GM12878 (cell line): ENCODE measurements around the gene FAM83D. TPM values are rescaled to one million over a fixed set of nuclear protein-coding genes. Genes with fewer than 3 reads are reported as not detected.

Experiments
- ATAC-seq: fragments of 200-7000 bp; cut with Tn5 transposase; 3 replicates; pipeline ENCODE4 v1.9.1; 2020; ENCODE audit warnings: mild to moderate bottlenecking, moderate library complexity
- BruUV-seq: library from RNA; stranded (reverse); fragments of 400-500 nt; replicated peaks from 2 replicates; lab custom pipeline; 2021; lab: Mats Ljungman, UMichigan
- CTCF ChIA-PET: fragments of 300-600 bp; sonication (Branson Sonifier 250); formaldehyde crosslinking; extraction: SDS; loops from one replicate; lab custom pipeline; 2021; ENCODE audit warnings: inconsistent platforms; lab: Yijun Ruan, JAX
- POLR2A ChIA-PET: fragments of 350-600 bp; formaldehyde crosslinking; extraction: SDS; loops from one replicate; lab custom pipeline; 2021; ENCODE audit warnings: inconsistent platforms; lab: Charles Lee
- RAD21 ChIA-PET: fragments of 300-600 bp; sonication (Branson Sonifier 250); formaldehyde crosslinking; loops from one replicate; lab custom pipeline; 2023; ENCODE audit warnings: antibody characterized with exemption; ENCODE audit not compliant: unreplicated experiment; lab: Charles Lee
- SMC1A ChIA-PET: fragments of 300-600 bp; sonication (Branson Sonifier 250); formaldehyde crosslinking; loops from one replicate; lab custom pipeline; 2023; ENCODE audit not compliant: unreplicated experiment, uncharacterized antibody; lab: Charles Lee
- DNase-seq: peaks from one replicate; pipeline ENCODE4 v3.0.0-alpha.2; 2011; ENCODE audit warnings: low read depth, low spot score
- FAIRE-seq: peaks from 3 replicates; lab custom pipeline; 2011; peaks lifted over from hg19 to GRCh38; lab: Jason Lieb, UNC
- H2AFZ ChIP-seq: 2 replicates; pipeline ENCODE4 v1.6.0; 2011; ENCODE audit warnings: low read depth, low read length, control low read depth; ENCODE audit not compliant: control insufficient read depth
- H3K27ac ChIP-seq: 2 replicates; pipeline ENCODE4 v1.5.1; 2011; ENCODE audit warnings: control low read depth; ENCODE audit not compliant: control insufficient read depth, insufficient read depth
- H3K27me3 ChIP-seq, 2 experiments: replicated peaks in 1 of 2; 2 replicates each; pipeline versions ENCODE4 v1.6.0 to v1.6.1; 2011; ENCODE audit warnings: low read length in 1 of 2; ENCODE audit not compliant: control insufficient read depth in 2 of 2, insufficient read depth in 2 of 2
- H3K36me3 ChIP-seq, 2 experiments: 2 replicates each; pipeline ENCODE4 v1.5.1; 2011; ENCODE audit warnings: low read length in 1 of 2; ENCODE audit not compliant: control insufficient read depth in 2 of 2, insufficient read depth in 2 of 2
- H3K4me1 ChIP-seq: 2 replicates; pipeline ENCODE4 v1.6.1; 2011; ENCODE audit warnings: mild to moderate bottlenecking, low read length, moderate library complexity, mixed read lengths; ENCODE audit not compliant: control insufficient read depth, insufficient read depth
- H3K4me2 ChIP-seq: 2 replicates; pipeline ENCODE4 v1.6.0; 2011; ENCODE audit warnings: control low read depth; ENCODE audit not compliant: control insufficient read depth, insufficient read depth
- H3K4me3 ChIP-seq: fragments of 200-600 bp; sonication (generic); 2 replicates; pipeline ENCODE4 v1.5.1; 2016
- H3K79me2 ChIP-seq: 2 replicates; pipeline ENCODE4 v1.6.0; 2011; ENCODE audit warnings: low read length; ENCODE audit not compliant: control insufficient read depth, insufficient read depth
- H3K9ac ChIP-seq: 2 replicates; pipeline ENCODE4 v1.8.0; 2011; ENCODE audit warnings: low read length, control low read depth, mixed read lengths; ENCODE audit not compliant: control insufficient read depth, insufficient read depth
- H3K9me3 ChIP-seq: replicated peaks from 3 replicates; pipeline ENCODE4 v1.5.1; 2011; ENCODE audit warnings: mild to moderate bottlenecking, low read length; ENCODE audit not compliant: control insufficient read depth, insufficient read depth
- H4K20me1 ChIP-seq: 2 replicates; pipeline ENCODE4 v1.6.0; 2011; ENCODE audit not compliant: control insufficient read depth, insufficient read depth
- FOXK2 ChIP-seq: fragments of 450-650 bp; IDR thresholded peaks from 2 replicates; pipeline ENCODE4 v1.6.1; 2017; ENCODE audit warnings: mild to moderate bottlenecking, moderate library complexity
- GATAD2B ChIP-seq: fragments of 450-650 bp; conservative IDR thresholded peaks from 2 replicates; pipeline ENCODE4 v1.6.1; 2017; ENCODE audit warnings: low read depth, mild to moderate bottlenecking, moderate library complexity
- MEF2A ChIP-seq: IDR thresholded peaks from 2 replicates; pipeline ENCODE4 v1.6.1; 2011; ENCODE audit warnings: low read depth, mild to moderate bottlenecking, low read length, moderate library complexity; ENCODE audit not compliant: insufficient read depth
- PRDM15 ChIP-seq: fragments of 450-650 bp; formaldehyde crosslinking; IDR thresholded peaks from 2 replicates; pipeline ENCODE4 v1.4.0; 2020; ENCODE audit warnings: mild to moderate bottlenecking, moderate library complexity
- SPI1 ChIP-seq: IDR thresholded peaks from 2 replicates; pipeline ENCODE4 v1.6.1; 2011; ENCODE audit warnings: low read depth, mild to moderate bottlenecking, low read length, moderate library complexity, borderline replicate concordance; ENCODE audit not compliant: insufficient read depth
- WGBS: methylation state at CpG from one replicate; pipeline ENCODE4 v1.1.6; 2016; ENCODE audit warnings: low lambda C conversion rate; ENCODE audit not compliant: insufficient replicate concordance, insufficient coverage; ENCODE audit errors: missing lambda C conversion rate; 5-methylcytosine and 5-hydroxymethylcytosine counted together
- in situ Hi-C: fragments of 300-500 bp; cut with MboI; formaldehyde crosslinking; loops from 9 replicates; pipeline ENCODE4 v1.14.3; 2018; ENCODE audit warnings: mixed read lengths
- intact Hi-C: fragments of 100-400 bp; cut with micrococcal nuclease; formaldehyde crosslinking; loops from one replicate; pipeline ENCODE4 v1.14.2; 2022; ENCODE audit not compliant: unreplicated experiment
- polyA plus RNA-seq, 11 experiments: library from polyadenylated mRNA; depleted of rRNA in 4 of 11; unstranded in 6 of 11; stranded (reverse) in 5 of 11; fragments of >200 nt; fragmentation: Nextera tagmentation in 4 of 11; fragmentation: Illumina TruSeq in 1 of 11; extraction: Ambion mirVana in 4 of 11; extraction: Trizol in 1 of 11; gene quantifications; 1 replicate in 1 of 11; 2 replicates in 10 of 11; pipeline versions ENCODE4 v1.2.1 to v1.2.3, GENCODE V29; 2011 to 2016; ENCODE audit warnings: inconsistent platforms in 2 of 11, missing spikeins in 2 of 11, low read depth in 1 of 11
- total RNA-seq, 4 experiments: library from RNA; depleted of rRNA in 3 of 4; stranded (reverse); fragments of >200 nt in 3 of 4; fragmentation: Illumina TruSeq in 1 of 4; extraction: Trizol in 1 of 4; gene quantifications; 2 replicates each; pipeline versions ENCODE4 v1.2.1 to v1.2.3, GENCODE V29; 2013 to 2021
- TF ChIP-seq, protein P1 (sequence below): fragments of 450-650 bp; IDR thresholded peaks from 2 replicates; pipeline ENCODE4 v1.6.1; 2018; ENCODE audit warnings: mild to moderate bottlenecking, low read depth, moderate library complexity; ENCODE audit not compliant: partially characterized antibody

Gene FAM83D
- total and polyA plus RNA-seq, 10 of the 15 experiments (the other 5 are each of a cell fraction or from before 2014, with no cell fraction given) = 4.5 to 34.8 (median 19.2) TPM

DNA sequence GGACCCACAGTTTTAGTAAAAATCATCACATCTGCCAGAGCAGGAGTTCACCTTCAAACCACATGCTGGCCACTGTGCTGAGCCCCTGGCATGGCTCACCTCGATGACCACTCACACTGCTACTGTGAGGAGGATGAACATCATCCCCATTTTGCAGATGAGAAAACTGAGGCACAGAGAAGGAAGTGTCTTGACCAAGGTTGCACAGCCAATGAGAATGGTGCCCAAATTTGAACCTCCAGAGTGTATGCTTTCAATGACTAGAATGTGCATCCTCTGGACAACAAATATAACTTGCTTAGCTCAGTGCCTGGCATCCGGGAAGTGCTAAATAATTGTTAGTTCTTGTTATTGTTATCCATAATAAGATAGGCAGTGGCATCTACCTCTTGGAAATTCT lies 37.2 kb upstream of the FAM83D start:
- no TSS peak for BruUV-seq
- intact Hi-C loops (no loop called here), in situ Hi-C loops (no loop called here)
- Histone ChIP-seq H3K27ac (no peak overlapping the region), H4K20me1 (no peaks in the 10 kb centered on the region; the same call in 1 of the 2 replicates), H3K36me3 (peaks cover 30 to 31% of the 10 kb centered on the region in 2 experiments), H3K79me2 (peaks cover 42% of the 10 kb centered on the region), H3K9me3 (no peaks in the 10 kb centered on the region), H3K27me3 (no peaks in the 10 kb centered on the region), H3K4me3 (no peak overlapping the region), H3K4me1 (peaks cover 43% of the 10 kb centered on the region), H2AFZ (no peak overlapping the region), H3K9ac (no peak overlapping the region), H3K4me2 (no peak overlapping the region)
- TF ChIP-seq GATAD2B (no peak), PRDM15 (CRISPR knock-in tag) (no peak), FOXK2 (no peak), MEF2A (no peak), SPI1 (no peak)
- TF ChIP-seq, protein P1, sequence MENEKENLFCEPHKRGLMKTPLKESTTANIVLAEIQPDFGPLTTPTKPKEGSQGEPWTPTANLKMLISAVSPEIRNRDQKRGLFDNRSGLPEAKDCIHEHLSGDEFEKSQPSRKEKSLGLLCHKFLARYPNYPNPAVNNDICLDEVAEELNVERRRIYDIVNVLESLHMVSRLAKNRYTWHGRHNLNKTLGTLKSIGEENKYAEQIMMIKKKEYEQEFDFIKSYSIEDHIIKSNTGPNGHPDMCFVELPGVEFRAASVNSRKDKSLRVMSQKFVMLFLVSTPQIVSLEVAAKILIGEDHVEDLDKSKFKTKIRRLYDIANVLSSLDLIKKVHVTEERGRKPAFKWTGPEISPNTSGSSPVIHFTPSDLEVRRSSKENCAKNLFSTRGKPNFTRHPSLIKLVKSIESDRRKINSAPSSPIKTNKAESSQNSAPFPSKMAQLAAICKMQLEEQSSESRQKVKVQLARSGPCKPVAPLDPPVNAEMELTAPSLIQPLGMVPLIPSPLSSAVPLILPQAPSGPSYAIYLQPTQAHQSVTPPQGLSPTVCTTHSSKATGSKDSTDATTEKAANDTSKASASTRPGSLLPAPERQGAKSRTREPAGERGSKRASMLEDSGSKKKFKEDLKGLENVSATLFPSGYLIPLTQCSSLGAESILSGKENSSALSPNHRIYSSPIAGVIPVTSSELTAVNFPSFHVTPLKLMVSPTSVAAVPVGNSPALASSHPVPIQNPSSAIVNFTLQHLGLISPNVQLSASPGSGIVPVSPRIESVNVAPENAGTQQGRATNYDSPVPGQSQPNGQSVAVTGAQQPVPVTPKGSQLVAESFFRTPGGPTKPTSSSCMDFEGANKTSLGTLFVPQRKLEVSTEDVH = no peak
- ChIA-PET CTCF (interaction anchor here (1.7 to 6.9 kb wide), 3 partner anchors 28 to 137 kb away, joined by 4 to 106 read pairs (median 5); no protein-coding TSS in a partner anchor), SMC1A (interaction anchor here (4.9 to 6.6 kb wide), 2 partner anchors 8 to 14 kb away, joined by 105 to 131 read pairs; no protein-coding TSS in a partner anchor), POLR2A (interaction anchor here (1.3 kb wide), 1 partner anchor 12 kb away, joined by 4 read pairs; no protein-coding TSS in a partner anchor), RAD21 (interaction anchor here (1.4 to 6.5 kb wide), 3 partner anchors 11 to 13 kb away, joined by 6 to 205 read pairs (median 8); no protein-coding TSS in a partner anchor)
- ATAC-seq (no peak), DNase-seq (no peak), FAIRE-seq (no peak)
- WGBS = 89% methylated on average over 2 of the region's 2 CpGs
